Endothelial cell (in vitro differentiated cells): ENCODE data around the gene NUDT14. TPM values are rescaled to one million over a fixed set of nuclear protein-coding genes. Genes with fewer than 3 reads are reported as not detected.

Source experiments
- DNase-seq: peaks from one replicate; pipeline ENCODE4 v3.0.0; 2021; ENCODE audit warnings: low spot score
- H3K27ac Mint-ChIP-seq: one replicate; pipeline ENCODE4 v1.8.0; 2021; ENCODE audit warnings: mixed read lengths, inconsistent platforms; ENCODE audit not compliant: unreplicated experiment
- H3K27me3 Mint-ChIP-seq: one replicate; pipeline ENCODE4 v1.8.0; 2021; ENCODE audit warnings: mild to moderate bottlenecking, moderate library complexity, mixed read lengths, inconsistent platforms; ENCODE audit not compliant: unreplicated experiment
- H3K36me3 Mint-ChIP-seq: one replicate; pipeline ENCODE4 v1.8.0; 2021; ENCODE audit warnings: mild to moderate bottlenecking, low read depth, mixed read lengths, inconsistent platforms; ENCODE audit not compliant: unreplicated experiment
- H3K4me1 Mint-ChIP-seq: one replicate; pipeline ENCODE4 v1.8.0; 2021; ENCODE audit warnings: mild to moderate bottlenecking, mixed read lengths, inconsistent platforms; ENCODE audit not compliant: unreplicated experiment
- H3K4me3 Mint-ChIP-seq: one replicate; pipeline ENCODE4 v1.8.0; 2021; ENCODE audit warnings: mild to moderate bottlenecking, mixed read lengths, inconsistent platforms; ENCODE audit not compliant: unreplicated experiment
- H3K9me3 Mint-ChIP-seq: one replicate; pipeline ENCODE4 v1.8.0; 2021; ENCODE audit warnings: mixed read lengths, inconsistent platforms; ENCODE audit not compliant: unreplicated experiment
- CTCF ChIP-seq: fragments of 200-600 bp; sonication (generic); IDR thresholded peaks from one replicate; pipeline ENCODE4 v1.5.0; 2021; ENCODE audit warnings: antibody characterized with exemption; ENCODE audit not compliant: unreplicated experiment
- total RNA-seq: library from RNA; stranded (reverse); fragmentation: NEBNext Ultra II Directional; extraction: Animal tissue kit (Norgen Biotek cat#: 25700); gene quantifications from one replicate; pipeline ENCODE4 v1.2.1, GENCODE V29; 2021; ENCODE audit not compliant: unreplicated experiment

NUDT14 gene
- total RNA-seq, 1 donor from 2014 or later = 135 TPM

DNA sequence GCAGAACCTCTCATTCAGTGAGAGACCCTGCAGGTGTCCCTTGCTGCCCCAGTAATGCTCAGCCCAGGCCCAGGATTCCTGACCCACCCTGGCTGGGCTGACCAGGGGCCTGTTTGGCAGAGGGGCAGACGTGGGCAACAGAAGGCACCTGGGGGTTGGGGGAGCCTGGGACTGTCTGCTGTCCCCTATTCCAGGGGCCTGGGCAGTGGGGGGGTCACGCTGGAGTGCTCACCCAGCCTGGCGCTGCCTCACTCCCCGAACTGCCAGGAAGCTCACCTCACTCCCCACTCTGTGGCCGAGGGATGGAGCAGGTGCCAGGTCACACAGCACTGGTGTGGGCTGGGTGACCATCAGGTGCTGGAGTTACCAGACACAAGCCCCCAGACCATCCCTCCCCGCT, 22.6 kb upstream of the NUDT14 start:
- no peaks in the 10 kb centered on the region for H3K36me3 Mint-ChIP-seq
- no peak overlapping the region for H3K4me3 Mint-ChIP-seq

DNA sequence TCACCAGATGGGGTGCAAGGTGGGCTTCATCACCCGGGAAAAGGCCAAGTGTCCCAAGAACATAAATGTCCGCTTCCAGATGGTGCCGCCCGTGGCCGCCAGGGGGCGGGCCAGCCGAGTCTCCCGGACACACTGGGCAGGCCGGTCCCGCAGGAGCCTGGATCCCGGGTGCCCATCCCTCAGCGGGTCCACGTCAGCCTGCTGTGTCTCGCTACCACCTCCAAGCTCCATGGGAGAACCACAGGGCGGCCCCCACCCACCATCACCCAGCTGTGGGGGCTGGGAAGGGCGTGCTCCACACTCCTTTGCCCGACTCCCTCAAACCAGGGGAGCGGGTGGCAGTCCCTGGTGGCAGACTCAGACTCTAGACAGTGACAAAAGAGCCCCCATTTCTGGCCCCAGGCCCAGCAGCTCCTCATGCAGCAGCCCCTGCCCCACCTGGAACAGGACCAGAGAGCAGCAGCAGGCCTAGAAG, 22.0 kb upstream of the NUDT14 start:
- no peak overlapping the region for H3K27ac Mint-ChIP-seq

More for the DNA sequence above, 22.6 kb upstream of the NUDT14 start:
- H3K27me3 Mint-ChIP-seq = peaks cover 18% of the 10 kb centered on the region
- TF ChIP-seq CTCF = no peak
- H3K27ac Mint-ChIP-seq = no peak overlapping the region
- peaks cover 28% of the 10 kb centered on the region for H3K4me1 Mint-ChIP-seq
- H3K9me3 Mint-ChIP-seq = no peaks in the 10 kb centered on the region
- DNase-seq = no peak

GRCh38 chr14:105201925-105202513, 20.9 kb upstream of the NUDT14 start:
- no peak overlapping the region for H3K4me3 Mint-ChIP-seq
- no peaks in the 10 kb centered on the region for H3K36me3 Mint-ChIP-seq
- no peaks in the 10 kb centered on the region for H3K9me3 Mint-ChIP-seq
- no peak for DNase-seq
- H3K27ac Mint-ChIP-seq = peak overlapping the region; percentile 74
- peaks cover 19% of the 10 kb centered on the region for H3K27me3 Mint-ChIP-seq
- peaks cover 36% of the 10 kb centered on the region for H3K4me1 Mint-ChIP-seq
- no peak for TF ChIP-seq CTCF

More for the DNA sequence above, 22.0 kb upstream of the NUDT14 start:
- no peak overlapping the region for H3K4me3 Mint-ChIP-seq
- H3K36me3 Mint-ChIP-seq = no peaks in the 10 kb centered on the region
- H3K9me3 Mint-ChIP-seq = no peaks in the 10 kb centered on the region
- H3K4me1 Mint-ChIP-seq = peaks cover 32% of the 10 kb centered on the region
- DNase-seq = peak; percentile 89
- H3K27me3 Mint-ChIP-seq = peaks cover 18% of the 10 kb centered on the region
- peak; percentile 96 for TF ChIP-seq CTCF

DNA sequence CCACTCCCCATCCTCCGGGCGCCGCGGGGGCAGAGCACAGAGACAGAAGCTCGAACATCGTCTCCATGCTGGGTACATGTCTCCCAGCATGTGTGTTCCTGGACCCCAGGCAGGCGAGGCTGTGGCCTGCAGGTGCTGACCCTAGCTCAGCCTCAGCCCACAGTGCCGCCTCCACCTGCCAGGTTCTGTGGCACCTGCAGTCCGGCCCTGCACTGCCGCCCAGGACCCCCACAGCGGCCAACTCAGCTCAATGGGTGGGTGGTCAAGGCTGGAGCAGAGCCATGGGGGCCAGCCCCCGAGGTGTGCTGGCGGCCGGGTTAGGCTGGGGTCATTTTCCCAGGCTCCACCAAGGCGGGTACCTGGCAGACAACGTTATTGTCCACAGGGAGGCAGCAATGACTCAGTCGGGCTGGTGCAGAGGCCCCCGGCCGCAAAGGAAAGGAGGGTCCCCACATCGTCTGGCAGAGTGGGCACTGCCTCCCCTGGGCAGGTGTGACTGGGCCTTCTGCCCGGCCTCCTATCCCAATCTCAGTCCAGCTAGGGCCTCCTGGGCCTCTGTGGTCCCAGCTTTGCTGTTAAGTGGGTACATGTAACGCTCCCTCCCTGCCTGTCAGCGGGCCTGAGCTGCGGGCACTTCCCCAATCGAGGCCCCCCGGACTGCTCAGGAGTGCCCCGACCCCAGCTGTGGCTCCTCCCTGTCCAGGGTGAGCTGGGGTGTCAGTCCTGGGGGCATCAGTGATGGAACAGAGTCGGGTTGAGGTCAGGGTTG, 20.2 kb upstream of the NUDT14 start:
- H3K4me3 Mint-ChIP-seq = no peak overlapping the region
- H3K27ac Mint-ChIP-seq = peak overlapping the region; percentile 74
- TF ChIP-seq CTCF = no peak
- peaks cover 36% of the 10 kb centered on the region for H3K4me1 Mint-ChIP-seq
- DNase-seq = no peak
- H3K27me3 Mint-ChIP-seq = peaks cover 19% of the 10 kb centered on the region
- H3K36me3 Mint-ChIP-seq = no peaks in the 10 kb centered on the region
- H3K9me3 Mint-ChIP-seq = no peaks in the 10 kb centered on the region

DNA sequence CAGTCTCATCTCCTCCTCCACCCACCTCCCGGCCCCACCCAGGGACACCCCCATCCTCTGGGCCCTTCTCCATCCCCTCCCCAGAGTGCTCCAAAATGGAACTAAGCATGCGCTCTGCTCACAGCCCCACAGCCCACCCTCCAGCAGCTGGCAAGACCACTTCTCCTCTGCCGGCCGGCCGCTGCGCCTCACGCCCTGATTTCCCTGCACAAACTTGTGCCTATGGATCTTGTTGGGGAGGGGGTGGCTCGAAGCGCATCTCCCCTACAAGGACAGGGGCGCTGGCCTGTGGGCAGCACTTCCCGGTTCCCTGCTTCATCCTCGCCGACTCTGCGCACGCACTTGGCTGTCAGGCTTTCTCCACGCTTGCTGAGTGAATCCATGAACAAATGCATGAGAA, 19.5 kb upstream of the NUDT14 start:
- Mint-ChIP-seq H3K27me3 (peaks cover 20% of the 10 kb centered on the region), H3K27ac (no peak overlapping the region), H3K9me3 (no peaks in the 10 kb centered on the region), H3K4me1 (peaks cover 39% of the 10 kb centered on the region), H3K4me3 (peak overlapping the region; percentile 21), H3K36me3 (no peaks in the 10 kb centered on the region)
- no peak for DNase-seq
- TF ChIP-seq CTCF = no peak
